Fibroblast of skin of right biceps (primary cell): Measurements from ENCODE around the gene OR4C13.
A peak's percentile ranks its signal among the peaks of the same experiment; 100 is the strongest.
"Not testable (repeated sequence)": the region's sequence is repeated elsewhere in the genome, so short reads cannot be mapped to it uniquely, and the experiment has no call there.

Experiments used
- DNase-seq: peaks from one replicate; pipeline ENCODE4 v3.0.0-alpha.2; 2013

OR4C13 gene

GRCh38 chr11:49952091-49952490 lies at the start of gene OR4C13:
OR4C13 (plus strand) TSS chr11:49952391; CDS start chr11:49952423, 32 bp downstream.
- DNase-seq = no peak

GRCh38 chr11:49911516-49911915 lies 40.7 kb upstream of the OR4C13 start:
- not testable (repeated sequence) for DNase-seq

GRCh38 chr11:49948701-49949100 lies 3.5 kb upstream of the OR4C13 start:
- not testable (repeated sequence) for DNase-seq

GRCh38 chr11:49973439-49973838 lies 21.2 kb downstream of the OR4C13 start:
- not testable (repeated sequence) for DNase-seq

- DNase-seq = not testable (repeated sequence)
Observed at GRCh38 chr11:49982435-49982834, 30.2 kb downstream of the OR4C13 start, which contains the start of gene OR4C12. OR4C12 (minus strand) TSS chr11:49982535; CDS start chr11:49982501, 34 bp downstream.

GRCh38 chr11:49995565-49995964 lies 43.4 kb downstream of the OR4C13 start:
- DNase-seq = peak; percentile 28
